ENCODE measurements around the gene THAP4. TPM values are rescaled to one million over a fixed set of nuclear protein-coding genes. Genes with fewer than 3 reads are reported as not detected.

Gene THAP4
- total and polyA plus RNA-seq, 8 donors = 16.0 to 172 (median 49.3) TPM

DNA sequence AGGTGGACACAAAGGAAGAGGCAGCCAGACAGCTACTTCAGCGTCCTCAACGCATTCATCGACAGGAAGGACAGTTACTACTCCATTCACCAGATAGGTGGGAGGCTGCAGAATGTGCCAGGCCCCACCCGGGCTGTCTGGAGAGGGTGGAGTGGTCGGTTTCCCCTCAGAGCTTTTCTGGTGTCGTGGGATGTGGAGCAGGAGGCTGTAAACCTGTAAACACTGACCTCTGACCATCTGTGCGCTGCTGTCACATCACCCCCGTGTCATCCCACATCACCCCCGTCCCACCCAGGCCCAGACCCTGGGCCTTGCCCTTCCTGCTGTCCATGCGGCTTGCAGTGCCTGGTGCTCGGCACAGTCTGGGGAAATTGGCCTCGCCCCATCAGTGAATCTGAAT is 17.6 kb upstream of the THAP4 start:
- Histone ChIP-seq H3K4me3 (no peak overlapping the region), H3K4me1 (peaks cover 0 to 7% (median 3%) of the 10 kb centered on the region in 4 donors), H3K36me3 (peaks cover 47 to 90% (median 88%) of the 10 kb centered on the region in 4 donors), H3K27ac (no peak overlapping the region), H3K9me3 (no peaks in the 10 kb centered on the region), H3K27me3 (no peaks in the 10 kb centered on the region)
- intact Hi-C loops (cut with DNase I; ENCODE audit: low total_unique reads) = no loop called here
- no peak for TF ChIP-seq POLR2AphosphoS5 (IDR thresholded peaks at IDR 0.05)
- TF ChIP-seq, protein P1, sequence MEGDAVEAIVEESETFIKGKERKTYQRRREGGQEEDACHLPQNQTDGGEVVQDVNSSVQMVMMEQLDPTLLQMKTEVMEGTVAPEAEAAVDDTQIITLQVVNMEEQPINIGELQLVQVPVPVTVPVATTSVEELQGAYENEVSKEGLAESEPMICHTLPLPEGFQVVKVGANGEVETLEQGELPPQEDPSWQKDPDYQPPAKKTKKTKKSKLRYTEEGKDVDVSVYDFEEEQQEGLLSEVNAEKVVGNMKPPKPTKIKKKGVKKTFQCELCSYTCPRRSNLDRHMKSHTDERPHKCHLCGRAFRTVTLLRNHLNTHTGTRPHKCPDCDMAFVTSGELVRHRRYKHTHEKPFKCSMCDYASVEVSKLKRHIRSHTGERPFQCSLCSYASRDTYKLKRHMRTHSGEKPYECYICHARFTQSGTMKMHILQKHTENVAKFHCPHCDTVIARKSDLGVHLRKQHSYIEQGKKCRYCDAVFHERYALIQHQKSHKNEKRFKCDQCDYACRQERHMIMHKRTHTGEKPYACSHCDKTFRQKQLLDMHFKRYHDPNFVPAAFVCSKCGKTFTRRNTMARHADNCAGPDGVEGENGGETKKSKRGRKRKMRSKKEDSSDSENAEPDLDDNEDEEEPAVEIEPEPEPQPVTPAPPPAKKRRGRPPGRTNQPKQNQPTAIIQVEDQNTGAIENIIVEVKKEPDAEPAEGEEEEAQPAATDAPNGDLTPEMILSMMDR (IDR thresholded peaks at IDR 0.05) = no peak
- no peak for TF ChIP-seq EP300 (IDR thresholded peaks at IDR 0.05)
- no peak for TF ChIP-seq POLR2A (IDR thresholded peaks at IDR 0.05)
- no peak for DNase-seq
- 89 to 94% (median 90%) methylated on average over 12 of the region's 12 CpGs for WGBS, 5 donors

DNA sequence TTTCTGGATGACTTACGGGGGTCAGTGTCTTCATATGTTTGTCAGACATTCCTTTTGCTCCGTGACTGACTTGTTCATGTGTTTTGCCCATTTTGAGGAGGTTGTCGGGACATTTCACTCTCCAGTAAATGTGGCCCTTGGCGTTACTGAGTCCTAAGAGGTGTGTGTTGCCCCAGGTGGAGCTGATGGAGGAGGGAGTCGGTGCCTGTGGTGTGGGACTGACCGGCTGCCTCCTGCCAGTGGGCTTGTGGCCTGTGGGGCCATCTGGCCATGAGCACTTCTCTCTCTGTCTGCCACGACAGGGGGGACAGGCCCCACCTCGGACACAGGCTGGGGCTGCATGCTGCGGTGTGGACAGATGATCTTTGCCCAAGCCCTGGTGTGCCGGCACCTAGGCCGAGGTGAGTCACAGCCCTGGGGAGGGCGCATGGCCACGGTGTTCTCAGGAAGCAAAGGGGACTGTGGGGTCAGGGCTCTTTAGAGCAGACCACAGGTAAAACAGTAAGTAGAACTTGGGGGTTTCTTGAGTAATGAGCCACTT is 16.3 kb upstream of the THAP4 start:
- intact Hi-C loops (cut with DNase I; ENCODE audit: low total_unique reads) = no loop called here
- TF ChIP-seq EP300 (IDR thresholded peaks at IDR 0.05) (no peak), POLR2A (IDR thresholded peaks at IDR 0.05) (no peak), POLR2AphosphoS5 (IDR thresholded peaks at IDR 0.05) (no peak)
- TF ChIP-seq, protein P1 (IDR thresholded peaks at IDR 0.05) = no peak
- Histone ChIP-seq H3K27me3 (no peaks in the 10 kb centered on the region), H3K27ac (no peak overlapping the region), H3K36me3 (peaks cover 44 to 77% (median 76%) of the 10 kb centered on the region in 4 donors), H3K4me3 (no peak overlapping the region), H3K9me3 (no peaks in the 10 kb centered on the region), H3K4me1 (peaks cover 0 to 20% (median 7%) of the 10 kb centered on the region in 4 donors)
- no peak for DNase-seq
- WGBS, 5 donors = 92 to 98% (median 96%) methylated on average over 13 of the region's 13 CpGs

DNA sequence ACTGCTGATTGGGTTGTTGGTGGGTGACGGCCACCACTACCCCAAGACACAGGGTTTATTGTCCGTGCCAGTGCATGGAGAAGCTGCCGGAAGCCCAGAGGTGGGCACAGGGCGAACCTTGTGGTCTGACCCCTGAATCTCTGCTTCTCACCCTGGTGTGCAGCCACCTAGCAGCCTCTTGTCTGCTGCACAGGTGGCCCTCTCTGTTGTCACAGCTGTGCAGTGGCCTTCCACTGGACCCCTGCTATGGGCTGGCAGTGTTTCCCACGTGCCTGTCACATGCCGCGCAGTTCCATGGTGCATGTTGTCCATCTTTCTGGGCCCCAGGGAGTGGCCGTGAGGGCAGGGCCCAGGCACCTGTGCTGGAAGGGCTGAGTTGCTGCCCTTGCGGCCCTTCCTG is 15.8 kb upstream of the THAP4 start:
- peaks cover 44 to 72% (median 70%) of the 10 kb centered on the region in 4 donors for H3K36me3 ChIP-seq
- WGBS, 5 donors = 92 to 98% (median 95%) methylated on average over 8 to 9 of the region's 9 CpGs
- no peak for TF ChIP-seq POLR2A (IDR thresholded peaks at IDR 0.05)
- no peak for TF ChIP-seq POLR2AphosphoS5 (IDR thresholded peaks at IDR 0.05)
- TF ChIP-seq, protein P1 (IDR thresholded peaks at IDR 0.05) = no peak
- TF ChIP-seq EP300 (IDR thresholded peaks at IDR 0.05) = no peak
- peaks cover 0 to 25% (median 10%) of the 10 kb centered on the region in 4 donors for H3K4me1 ChIP-seq
- H3K4me3 ChIP-seq = no peak overlapping the region
- no peak for DNase-seq
- H3K27ac ChIP-seq = no peak overlapping the region
- intact Hi-C loops (cut with DNase I; ENCODE audit: low total_unique reads) = no loop called here
- no peaks in the 10 kb centered on the region for H3K27me3 ChIP-seq
- H3K9me3 ChIP-seq = no peaks in the 10 kb centered on the region

DNA sequence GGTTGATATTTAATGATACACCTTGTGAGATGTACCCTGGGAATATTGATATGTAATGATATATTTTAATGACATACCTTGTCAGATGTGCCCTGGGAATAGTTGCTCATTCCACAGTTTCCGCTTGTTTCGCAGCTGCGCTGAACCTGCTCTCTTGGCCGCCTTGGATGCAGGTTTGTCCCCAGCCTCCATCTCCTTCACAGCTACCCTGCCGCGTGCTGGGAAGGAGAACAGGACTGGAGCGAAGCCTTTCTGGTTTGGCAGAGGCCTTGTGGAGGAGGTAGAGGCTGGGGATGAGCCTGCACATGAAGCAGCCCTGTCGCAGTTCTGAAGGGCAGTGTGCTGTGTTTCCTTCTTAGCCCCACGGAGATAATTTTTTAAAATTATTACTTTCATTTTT is 15.2 kb upstream of the THAP4 start:
- Histone ChIP-seq H3K36me3 (peaks cover 44 to 66% (median 64%) of the 10 kb centered on the region in 4 donors), H3K4me3 (no peak overlapping the region), H3K9me3 (no peaks in the 10 kb centered on the region), H3K27me3 (no peaks in the 10 kb centered on the region), H3K4me1 (peaks cover 0 to 29% (median 11%) of the 10 kb centered on the region in 4 donors), H3K27ac (no peak overlapping the region)
- 95 to 98% (median 97%) methylated on average over 9 of the region's 9 CpGs for WGBS, 5 donors
- TF ChIP-seq POLR2A (IDR thresholded peaks at IDR 0.05) (no peak), POLR2AphosphoS5 (IDR thresholded peaks at IDR 0.05) (no peak)
- TF ChIP-seq, protein P1 (IDR thresholded peaks at IDR 0.05) = no peak
- intact Hi-C loops (cut with DNase I; ENCODE audit: low total_unique reads) = no loop called here
- no peak for DNase-seq

Data from stomach (tissue), 9 donors.